ENCODE measurements around the gene CAMKV. TPM values are rescaled to one million over a fixed set of nuclear protein-coding genes. Genes with fewer than 3 reads are reported as not detected.

CAMKV gene
- total RNA-seq, 1 experiment from 2014 or later: 0.10 TPM

DNA sequence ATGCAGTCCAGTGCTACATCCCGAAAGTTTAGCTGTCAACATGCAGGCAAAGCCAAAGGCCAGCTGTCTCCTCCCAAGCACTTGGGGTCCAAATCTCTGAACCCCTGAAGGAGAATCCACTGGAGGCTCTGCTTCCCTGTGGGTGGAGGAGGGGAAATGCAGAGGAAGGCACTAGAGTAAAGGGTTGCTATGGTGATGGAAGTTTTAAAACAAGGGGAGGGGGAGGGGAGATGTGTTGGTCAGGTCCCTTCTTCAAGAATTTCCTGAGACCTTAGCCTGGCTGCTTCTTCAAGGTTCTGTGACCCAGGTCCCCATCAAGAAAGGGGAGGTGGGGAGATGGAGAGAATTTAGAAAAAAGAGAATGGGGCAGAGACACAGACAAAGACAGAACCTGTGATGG lies 2.3 kb downstream of the CAMKV start:
- POLR2A ChIA-PET: no interaction called here
- DNase-seq (ENCODE audit: low read depth, low spot score): no peak

More for the DNA sequence above, 2.3 kb downstream of the CAMKV start:
- Histone ChIP-seq H4K20me1 (ENCODE audit: insufficient read depth) (no peaks in the 10 kb centered on the region), H3K4me2 (ENCODE audit: low read length) (no peak overlapping the region), H3K27me3 (ENCODE audit: insufficient read depth, low read length) (peaks cover 20% of the 10 kb centered on the region; the same call in 1 of the 2 replicates), H3K4me1 (ENCODE audit: control insufficient read depth in 1 of 2, insufficient read depth in 2 of 2, low read length in 2 of 2) (0 out of 4 replicates have a peak, but pooled peaks cover 0 to 6% of the 10 kb centered on the region in 2 experiments), H3K36me3 (ENCODE audit: control insufficient read depth in 1 of 2, insufficient read depth in 2 of 2, low read length in 2 of 2) (no peaks in the 10 kb centered on the region), H3K79me2 (ENCODE audit: insufficient read depth, low read length) (no peaks in the 10 kb centered on the region), H3K9ac (ENCODE audit: low read length) (no peak overlapping the region), H3K9me2 (ENCODE audit: insufficient read depth) (no peaks in the 10 kb centered on the region), H3K27ac (ENCODE audit: low read depth, low read length) (no peak overlapping the region), H3K4me3 (replicated peaks in 1 of 2; ENCODE audit: low read depth in 1 of 2, low read length in 2 of 2) (no peak overlapping the region), H2AFZ (ENCODE audit: low read depth, low read length, poor library complexity, severe bottlenecking) (no peak overlapping the region), H3K9me3 (ENCODE audit: control insufficient read depth in 1 of 2, insufficient read depth in 1 of 2, low read depth in 1 of 2, low read length in 2 of 2) (no peaks in the 10 kb centered on the region)
- no TSS peak for BruUV-seq (replicated peaks)
- ChIA-PET CTCF (no interaction called here), RAD21 (ENCODE audit: low non-redundant PET in 1 of 2, low total read pairs in 2 of 2, uncharacterized antibody in 2 of 2, unreplicated experiment in 2 of 2) (no interaction called here)
- intact Hi-C loops (cut with micrococcal nuclease): no loop called here
- TF ChIP-seq ATF3 (IDR thresholded peaks at IDR 0.05) (no peak), TCF7L2 (IDR thresholded peaks at IDR 0.05; ENCODE audit: borderline replicate concordance, extremely low read depth, insufficient read depth, insufficient read length) (no peak), EZH2phosphoT487 (IDR thresholded peaks at IDR 0.05; ENCODE audit: borderline replicate concordance) (no peak), JUND (IDR thresholded peaks at IDR 0.05) (no peak), RAD21 (IDR thresholded peaks at IDR 0.05; ENCODE audit: low read depth) (no peak), SIN3A (IDR thresholded peaks at IDR 0.05; ENCODE audit: low read depth) (no peak), FOSL1 (IDR thresholded peaks at IDR 0.05; ENCODE audit: low read depth) (no peak), POLR2A (IDR thresholded peaks at IDR 0.05; ENCODE audit: borderline replicate concordance, extremely low read depth, insufficient read depth, insufficient read length) (no peak), REST (IDR thresholded peaks at IDR 0.05; ENCODE audit: low read depth) (no peak), EGR1 (IDR thresholded peaks at IDR 0.05; ENCODE audit: low read depth) (no peak), CBX3 (IDR thresholded peaks at IDR 0.05; ENCODE audit: low read depth) (no peak)
- TF ChIP-seq, protein P1, sequence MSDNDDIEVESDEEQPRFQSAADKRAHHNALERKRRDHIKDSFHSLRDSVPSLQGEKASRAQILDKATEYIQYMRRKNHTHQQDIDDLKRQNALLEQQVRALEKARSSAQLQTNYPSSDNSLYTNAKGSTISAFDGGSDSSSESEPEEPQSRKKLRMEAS (IDR thresholded peaks at IDR 0.05): no peak
- ATAC-seq: no peak
